ENCODE data around the gene ACTR3.
"Not testable (repeated sequence)": the region's sequence is repeated elsewhere in the genome, so short reads cannot be mapped to it uniquely, and the experiment has no call there.

The ACTR3 gene

DNA sequence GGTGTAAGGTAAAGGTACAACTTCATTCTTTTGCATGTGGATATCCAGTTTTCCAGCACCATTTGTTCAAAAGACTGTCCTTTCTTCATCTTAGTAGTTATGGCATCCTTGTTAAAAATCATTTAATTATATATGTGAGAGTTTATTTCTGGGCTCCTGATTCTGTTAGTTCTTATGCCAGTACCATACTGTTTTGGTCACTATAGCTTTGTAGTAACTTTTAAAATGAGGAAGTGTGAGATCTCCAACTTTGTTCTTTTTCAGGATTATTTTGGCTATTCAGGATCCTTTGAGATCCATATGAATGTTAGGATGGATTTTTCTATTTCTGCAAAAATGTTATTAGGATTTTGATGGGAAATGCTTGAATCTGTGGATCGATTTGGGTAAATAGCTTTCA lies 16.8 kb downstream of the ACTR3 start:
- DNase-seq = no peak

DNA sequence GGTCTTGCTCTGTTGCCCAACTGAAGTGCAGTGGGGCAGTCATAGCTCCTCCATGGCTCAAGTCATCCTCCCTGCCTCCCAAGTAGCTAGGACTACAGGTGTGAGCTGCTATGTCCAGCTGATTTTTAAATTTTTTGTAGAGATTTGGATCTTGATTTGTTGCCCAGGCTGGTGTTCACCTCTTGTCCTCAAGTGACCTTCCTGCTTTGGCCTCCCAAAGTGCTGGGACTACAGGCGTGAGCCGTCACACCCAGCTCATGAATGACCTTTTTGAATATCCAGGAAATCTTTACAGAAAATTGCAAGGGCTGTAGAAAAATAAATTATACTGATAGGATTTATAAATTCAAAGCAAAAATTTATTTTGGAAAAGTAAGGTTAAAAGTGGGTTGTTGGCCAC lies 17.4 kb downstream of the ACTR3 start:
- no peak for DNase-seq

DNA sequence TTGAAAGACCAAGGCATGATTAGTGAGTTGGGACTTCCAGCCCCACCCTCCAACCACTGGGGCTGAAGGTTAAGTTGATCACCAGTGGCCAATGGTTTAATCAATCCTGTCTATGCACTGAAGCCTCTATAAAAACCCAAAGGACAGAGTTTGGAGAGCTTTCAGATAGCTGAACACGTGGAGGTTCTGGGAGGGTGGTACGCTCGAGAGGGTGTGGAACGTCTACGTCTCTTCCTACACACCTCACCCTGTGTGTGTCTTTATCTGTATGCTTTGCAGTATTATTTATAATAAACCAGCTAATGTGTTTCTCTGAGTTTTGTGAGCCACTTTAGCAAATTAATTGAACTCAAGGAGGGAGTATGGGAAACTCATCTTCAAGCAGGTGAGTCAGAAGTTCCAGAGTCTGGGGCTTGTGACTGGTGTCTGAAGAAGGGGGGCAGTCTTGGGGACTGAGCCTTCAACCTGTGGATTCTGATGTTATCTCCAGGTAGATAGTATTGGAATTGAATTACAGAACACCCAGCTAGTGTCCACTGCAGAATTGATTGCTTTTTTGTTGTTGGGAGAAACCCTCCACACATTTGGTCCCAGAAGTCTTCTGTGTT lies 20.3 kb downstream of the ACTR3 start:
- peak; percentile 34 for DNase-seq

DNA sequence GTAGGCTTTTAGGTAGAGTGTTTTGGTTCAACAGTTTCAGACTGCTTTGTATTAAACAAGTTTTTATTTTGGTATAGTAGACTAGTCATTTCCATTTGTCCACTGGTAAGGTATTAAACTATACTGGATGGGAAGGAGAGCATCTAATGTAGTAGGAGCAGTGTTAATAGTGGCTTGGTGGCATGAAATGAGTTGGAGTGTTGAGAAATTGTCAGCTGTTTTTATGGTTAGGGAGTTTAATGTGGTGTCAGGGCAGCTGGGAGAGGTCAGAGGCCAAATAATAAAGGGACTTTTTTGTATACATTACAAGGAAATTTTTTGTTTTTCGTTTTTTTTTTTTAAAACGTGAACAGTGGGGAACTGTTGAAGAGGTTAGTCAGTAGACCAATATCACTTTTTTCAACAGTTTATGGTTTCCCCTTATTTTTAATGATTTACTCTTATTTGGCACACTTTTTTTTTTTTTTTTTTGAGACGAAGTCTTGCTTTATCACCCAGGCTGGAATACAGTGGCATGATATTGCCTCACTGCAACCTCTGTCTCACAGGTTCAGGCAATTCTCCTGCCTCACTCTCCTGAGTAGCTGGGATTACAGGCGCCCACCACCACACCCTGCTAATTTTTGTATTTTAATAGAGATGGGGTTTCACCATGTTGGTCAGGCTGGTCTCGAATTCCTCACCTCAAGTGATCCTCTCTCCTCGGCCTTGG lies 21.2 kb downstream of the ACTR3 start:
- DNase-seq = no peak

DNA sequence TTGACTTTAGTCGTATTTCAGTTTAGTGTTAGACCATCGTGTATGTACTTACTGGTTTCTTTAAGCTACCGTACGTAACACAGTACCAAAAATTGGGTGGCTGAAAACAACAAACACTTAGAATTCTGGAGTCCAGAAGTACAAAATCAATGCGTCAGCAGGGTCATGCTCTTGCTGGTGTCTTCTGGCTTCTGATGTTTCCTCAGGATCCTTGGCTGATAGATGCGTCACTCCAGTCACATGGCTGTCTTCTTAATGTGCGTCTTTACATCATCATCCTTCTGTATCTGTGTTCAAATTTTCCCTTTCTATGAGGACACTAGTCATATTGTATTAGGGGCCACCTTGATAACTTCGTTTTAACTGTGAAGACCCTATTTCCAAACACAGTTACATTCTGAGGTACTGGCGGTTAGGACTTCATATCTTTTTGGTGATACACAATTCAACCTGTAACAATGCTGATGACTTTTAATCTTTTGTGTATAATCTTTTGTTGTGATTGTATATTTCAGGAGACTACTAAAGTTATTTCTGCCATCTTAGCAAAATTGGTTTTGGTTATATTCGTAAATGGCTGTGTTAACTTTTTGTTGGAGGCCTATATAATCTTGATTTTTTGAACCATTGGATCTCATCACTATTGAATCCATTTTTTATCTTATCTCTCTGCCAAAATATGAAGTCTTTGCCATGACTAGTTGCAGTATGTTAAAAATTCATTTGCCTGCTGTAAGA lies 25.4 kb downstream of the ACTR3 start:
- DNase-seq = no peak

DNA sequence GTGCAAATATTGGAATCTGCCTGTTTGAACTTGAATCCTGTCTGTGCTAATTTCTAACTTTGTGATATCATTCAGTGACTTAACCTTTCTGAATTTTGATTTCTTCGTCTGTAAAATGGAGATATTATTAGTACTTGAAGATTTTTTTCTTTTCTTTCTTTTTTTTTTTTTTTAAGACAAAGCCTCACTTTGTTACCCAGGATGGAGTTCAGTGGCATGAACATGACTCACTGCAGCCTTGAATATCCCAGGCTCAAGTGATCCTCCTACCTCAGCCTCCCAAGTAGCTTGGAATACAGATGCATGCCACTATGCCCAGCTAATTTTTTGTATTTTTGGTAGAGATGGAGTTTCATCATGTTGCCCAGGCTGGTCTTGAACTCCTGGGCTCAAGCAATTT lies 28.3 kb downstream of the ACTR3 start:
- no peak for DNase-seq

DNA sequence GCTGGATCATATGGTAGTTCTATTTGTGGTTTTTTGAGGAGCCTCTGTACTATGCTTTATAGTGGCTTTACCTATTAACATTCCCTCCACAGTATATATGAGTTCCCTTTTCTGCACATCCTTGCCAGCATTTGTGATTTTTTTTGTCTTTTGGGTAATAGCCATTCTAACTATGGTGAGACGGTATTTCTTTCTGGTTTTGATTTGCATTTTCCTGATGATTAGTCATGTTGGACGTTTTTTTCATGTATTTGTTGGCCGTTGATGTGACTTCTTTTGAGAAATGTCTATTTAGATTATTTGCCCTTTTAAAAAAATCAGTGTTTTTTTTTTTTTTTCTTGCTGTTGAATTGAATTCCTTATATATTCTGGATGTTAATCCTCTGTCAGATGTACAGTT lies 31.1 kb downstream of the ACTR3 start:
- no peak for DNase-seq

DNA sequence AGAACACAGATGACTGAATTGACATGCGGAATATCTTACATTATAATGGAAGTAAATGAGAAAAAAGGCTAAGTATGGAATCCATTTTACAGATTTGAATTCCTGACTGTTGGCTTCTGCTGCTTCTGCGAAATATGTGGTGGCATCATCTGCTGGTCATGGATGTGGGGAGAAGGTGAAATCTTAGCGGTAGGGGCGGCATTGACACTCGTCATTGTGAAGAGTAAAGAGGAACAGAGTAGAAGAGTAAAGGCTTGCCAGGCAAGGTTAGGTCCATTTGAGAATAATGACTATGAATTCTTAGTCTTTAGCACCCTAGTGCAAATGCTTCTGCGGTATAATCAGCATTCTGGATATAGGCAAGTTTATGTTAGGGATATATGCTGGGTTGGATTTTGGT lies 32.4 kb downstream of the ACTR3 start:
- DNase-seq = no peak

DNA sequence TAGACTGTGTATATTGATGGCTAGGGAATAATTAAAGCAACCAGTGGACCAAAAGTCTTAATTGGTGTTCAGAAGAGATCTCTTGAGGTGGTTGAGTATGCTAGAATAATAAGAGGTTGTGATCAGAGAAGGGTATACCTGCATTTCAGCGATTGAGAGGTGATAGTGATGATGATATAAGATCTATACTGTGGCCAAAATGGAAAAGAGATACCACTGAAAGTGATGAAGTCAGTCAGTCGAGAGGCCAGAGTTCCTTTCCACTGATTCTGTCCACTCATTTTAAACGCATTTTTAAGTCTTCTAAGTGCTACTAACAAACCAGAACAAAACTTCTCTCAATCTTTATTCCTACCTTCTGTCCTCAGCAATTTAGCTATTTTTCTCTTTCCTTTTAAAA lies 32.9 kb downstream of the ACTR3 start:
- no peak for DNase-seq

DNA sequence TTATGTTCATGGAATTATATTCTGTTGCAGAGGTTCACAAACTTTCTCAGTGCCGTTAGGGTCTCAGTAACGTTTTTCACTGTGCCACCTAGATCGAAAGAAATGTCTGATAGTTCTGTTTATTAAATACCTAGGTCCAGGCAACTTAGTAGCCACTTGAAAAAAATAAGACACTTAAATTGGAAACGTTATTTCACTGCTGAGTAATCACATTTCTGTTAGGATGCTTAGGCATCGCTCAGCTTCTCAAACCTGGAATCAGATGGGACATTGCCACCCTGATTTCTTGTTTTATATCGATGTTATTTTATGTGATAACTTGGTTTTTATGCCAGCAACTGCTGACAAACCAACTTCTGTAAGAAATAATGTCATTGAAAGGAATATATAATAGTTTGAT lies 36.0 kb downstream of the ACTR3 start:
- DNase-seq = no peak

DNA sequence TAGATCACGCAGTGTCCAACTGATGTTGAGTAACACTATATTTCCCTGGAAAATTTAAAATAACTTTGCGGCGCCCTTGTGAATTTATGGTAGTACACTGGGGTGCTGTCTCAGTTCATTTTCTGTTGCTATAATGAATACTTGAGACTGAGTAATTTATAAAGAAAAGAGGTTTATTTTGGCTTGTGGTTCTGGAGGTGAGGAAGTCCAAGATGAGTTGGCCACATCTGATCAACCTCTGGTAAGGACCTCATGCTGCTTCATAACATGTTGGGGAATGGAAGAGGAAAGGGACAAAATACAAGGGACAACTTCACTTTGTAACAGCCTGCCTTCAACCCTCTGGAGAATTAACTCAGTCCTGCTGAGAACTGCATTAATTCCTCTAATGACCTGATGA lies 36.4 kb downstream of the ACTR3 start:
- DNase-seq = no peak

DNA sequence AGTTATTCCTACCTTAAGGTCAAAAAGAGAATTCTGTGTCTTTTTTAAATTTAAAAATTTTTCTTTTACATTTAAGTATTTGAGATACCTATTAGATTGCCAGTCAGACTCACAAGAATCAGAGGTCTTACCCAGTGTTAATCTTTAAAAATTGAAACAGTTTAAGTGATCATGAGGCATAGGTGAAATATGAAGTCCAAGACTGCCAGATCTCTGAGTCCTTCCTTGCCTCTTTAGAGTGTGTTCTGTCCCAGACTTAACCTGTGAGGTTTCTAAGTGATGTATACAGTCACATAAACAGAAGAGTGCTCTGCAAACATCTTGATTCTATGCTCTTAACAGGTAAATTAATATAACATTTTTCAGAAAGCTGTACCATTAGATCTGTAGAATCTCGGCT lies 40.6 kb downstream of the ACTR3 start:
- no peak for DNase-seq

DNA sequence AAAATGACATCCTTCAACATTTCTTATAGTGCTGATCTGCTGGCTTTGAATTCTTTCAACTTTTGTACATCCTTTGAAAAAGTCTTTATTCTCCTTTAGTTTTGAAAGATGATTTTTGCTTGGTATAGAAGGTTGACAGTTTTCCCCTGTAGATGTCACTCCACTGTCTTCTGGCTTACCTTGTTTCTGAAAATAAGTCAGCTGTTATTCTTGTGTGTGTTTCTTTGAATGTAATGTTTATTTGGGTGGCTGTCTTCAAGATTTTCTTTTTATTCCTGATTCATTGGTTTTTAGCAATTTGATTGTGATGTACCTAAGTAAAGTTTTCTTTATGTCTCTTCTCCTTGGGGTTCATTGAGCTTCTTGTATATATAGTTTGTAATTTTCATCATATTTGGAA lies 47.6 kb downstream of the ACTR3 start:
- no peak for DNase-seq

DNA sequence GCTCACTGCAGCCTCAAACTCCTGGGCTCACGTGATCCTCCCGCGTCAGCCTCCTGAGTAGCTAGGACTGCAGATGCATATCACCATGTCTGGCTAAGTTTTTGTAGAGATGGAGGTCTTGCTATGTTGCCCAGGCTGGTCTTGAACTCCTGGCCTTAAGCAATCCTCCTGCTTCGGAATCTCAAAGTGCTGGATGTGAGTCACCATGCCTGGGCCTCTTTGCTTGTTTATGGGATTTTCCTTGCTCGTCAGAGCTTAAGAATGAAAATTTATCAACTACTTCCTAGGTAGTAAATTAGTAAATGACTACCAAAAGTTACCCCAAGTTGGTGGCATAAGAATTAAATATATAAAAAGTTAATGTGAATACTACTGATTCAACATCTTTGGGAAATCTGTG lies 51.0 kb downstream of the ACTR3 start:
- no peak for DNase-seq

DNA sequence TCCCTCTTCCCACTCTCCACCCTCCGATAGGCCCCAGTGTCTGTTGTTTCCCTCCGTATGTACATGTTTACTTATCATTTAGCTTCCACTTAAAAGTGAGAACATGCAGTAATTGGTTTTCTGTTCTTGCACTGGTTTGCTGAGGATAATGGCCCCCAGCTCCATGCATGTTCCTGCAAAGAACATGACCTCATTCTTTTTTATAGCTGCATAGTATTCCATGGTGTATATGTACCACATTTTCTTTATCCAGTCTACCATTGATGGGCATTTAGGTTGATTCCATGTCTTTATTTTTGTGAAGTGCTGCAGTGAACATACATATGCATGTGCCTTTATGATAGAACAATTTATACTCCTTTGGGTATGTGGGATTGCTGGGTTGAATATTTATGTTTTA lies 55.9 kb downstream of the ACTR3 start:
- DNase-seq = not testable (repeated sequence)

DNA sequence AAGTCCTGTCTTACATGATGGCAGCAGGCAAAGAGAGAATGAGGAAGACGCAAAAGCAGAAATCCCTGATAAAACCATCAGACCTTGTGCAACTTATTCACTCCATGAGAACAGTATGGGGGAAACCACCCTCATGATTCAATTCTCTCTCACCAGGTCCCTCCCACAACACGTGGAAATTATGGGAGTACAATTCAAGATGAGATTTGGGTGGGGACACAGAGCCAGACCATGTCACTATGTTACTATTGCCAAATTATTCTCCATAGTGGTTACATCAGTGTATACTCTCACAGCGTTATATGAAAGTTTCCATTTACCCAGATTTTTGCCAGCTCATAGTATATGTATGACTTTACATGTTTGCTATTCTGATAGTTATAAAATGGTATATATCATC lies 61.0 kb downstream of the ACTR3 start:
- not testable (repeated sequence) for DNase-seq

DNA sequence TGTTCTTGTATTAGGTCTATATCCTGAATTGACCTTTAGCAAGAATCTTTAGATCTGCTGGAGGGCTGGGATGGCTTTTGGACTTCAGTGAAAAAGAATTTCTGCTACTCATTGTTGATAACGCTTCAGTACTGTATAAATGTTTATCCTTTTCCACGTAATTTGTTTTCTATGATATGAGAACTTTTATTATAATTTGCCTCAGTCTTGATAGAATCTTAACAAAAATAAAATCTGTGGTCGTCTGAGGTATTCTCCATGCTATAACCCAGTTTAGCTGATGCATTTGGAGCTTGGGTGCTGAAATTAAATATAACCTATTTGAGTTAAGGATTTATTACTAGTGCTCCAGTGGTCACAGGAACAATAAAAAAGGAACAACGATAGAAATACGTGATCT lies 71.1 kb downstream of the ACTR3 start:
- DNase-seq = no peak

DNA sequence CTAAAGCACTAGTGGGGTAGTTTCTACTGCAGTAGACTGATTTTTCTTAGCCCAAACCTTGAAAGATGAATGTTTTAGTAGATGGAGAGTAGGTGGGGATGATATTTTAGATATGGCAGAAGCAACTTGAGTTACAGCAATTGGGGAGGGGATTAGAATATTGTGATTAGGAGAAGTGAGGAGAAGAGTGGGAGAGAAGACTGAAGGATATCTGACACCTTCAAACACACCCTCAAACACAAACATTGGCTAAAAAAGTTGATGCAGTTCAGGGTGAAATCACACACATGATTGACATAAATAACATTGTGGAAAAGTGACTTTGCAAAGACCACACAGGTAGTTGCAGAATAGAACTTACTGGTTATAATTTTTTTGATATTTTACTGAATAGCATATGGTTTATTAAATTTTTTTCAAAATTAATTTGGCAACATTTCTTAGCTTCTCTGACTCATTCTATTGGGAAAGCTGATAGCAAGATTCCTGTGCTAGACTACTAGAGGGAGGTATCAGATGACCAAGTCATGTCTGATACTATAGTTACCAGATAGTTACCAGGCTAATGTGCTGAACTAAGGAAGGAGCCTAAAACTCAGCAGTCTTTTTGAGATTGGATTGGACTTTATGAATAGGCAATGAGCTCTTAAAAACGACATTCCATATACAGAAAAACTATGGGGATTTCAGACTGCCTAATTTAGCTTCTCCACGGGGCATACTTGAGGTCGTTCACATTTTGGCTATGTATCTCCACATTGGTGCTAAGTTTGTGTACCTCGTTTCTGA lies 73.0 kb downstream of the ACTR3 start:
- no peak for DNase-seq

DNA sequence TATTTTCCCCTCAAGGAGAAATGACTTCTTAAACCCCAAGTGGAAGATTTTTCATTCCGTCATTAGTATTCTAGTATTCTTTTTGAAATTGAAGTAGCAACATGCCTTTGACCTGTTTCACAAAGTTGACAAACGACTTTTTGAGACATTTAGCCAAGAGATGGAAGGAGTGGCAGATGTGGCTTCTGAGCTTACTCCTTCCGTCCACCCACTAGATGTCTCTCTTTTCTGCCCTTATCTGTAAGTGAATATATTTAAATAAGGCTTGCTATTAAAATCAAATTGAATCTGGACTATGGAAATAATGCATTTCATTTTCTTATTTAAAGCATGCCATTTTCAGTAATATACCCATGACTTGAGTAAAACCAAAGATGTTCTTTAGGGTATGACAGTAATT lies 74.1 kb downstream of the ACTR3 start:
- no peak for DNase-seq

DNA sequence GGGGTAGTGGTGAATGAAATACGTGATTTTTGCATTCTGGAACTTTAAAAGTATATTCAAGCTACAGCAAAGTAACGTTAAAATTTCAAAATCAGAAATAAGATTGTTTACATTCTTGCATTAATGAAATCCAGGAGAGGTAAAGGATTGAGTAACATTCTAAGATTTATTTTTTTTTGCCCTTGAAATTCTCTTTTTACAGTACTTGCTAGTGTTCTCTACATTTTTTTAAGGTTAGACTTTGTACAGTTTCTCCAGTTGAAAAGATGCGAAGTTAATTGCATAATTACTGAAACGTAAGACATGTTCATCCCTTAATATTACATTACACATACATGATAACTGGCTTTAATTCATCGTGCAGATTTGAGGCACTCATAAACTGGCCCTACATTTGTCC lies 74.5 kb downstream of the ACTR3 start:
- DNase-seq = no peak

DNA sequence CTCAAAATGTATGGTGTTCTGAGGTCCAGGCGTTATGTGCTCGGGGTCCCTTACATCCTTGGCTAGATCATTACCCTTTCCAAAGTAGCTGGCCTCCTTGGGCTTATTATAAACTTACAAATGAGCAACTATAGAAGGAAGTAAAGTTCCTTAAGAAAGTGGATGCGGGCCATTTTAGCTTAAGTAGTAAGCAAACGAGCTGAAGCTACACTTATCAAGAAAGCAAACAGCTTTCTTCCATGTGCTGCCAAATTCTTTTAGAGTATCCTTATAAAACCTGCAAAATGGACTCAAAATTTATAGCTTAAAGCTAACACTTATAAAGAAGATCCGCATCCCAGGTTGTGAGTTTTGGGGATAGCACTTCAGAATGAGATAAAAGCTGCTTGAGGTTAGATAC lies 75.3 kb downstream of the ACTR3 start:
- no peak for DNase-seq

DNA sequence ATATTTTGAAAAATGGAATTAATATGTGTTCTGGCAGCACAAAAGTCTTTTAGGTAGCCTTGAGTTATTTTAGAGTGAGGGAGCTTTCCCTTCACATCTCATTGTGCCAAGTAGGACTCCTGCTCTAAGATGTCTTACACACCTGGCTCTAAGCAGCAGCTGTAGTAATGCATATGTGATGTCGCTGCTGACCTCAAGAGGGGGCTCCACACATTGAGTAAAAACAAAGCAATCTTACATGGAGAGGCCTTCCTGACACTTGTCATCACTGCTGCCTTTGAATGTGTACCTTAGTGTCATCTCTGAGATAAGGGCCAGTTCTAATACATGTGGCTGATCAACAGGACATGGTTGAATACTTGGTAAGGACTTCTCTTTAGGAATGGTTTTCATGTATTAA lies 75.8 kb downstream of the ACTR3 start:
- no peak for DNase-seq

DNA sequence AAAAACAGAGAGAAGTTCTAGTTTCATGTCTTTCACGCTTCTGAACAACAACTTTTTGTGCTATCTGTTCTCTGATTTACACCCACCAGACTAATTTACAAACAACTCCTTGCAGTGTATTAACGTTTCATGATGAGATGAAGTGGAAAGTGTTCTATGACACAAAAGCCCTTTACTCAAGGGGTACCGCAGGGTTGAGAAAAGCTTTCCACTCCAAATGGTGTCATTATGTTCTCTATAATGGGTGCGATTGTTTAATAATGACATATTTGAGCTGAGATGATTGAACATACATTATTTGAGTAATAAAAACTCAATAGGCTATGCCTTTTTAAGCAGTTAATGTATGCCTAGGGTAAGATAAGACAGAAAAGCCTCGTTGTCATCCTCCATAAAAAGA lies 76.3 kb downstream of the ACTR3 start:
- no peak for DNase-seq

DNA sequence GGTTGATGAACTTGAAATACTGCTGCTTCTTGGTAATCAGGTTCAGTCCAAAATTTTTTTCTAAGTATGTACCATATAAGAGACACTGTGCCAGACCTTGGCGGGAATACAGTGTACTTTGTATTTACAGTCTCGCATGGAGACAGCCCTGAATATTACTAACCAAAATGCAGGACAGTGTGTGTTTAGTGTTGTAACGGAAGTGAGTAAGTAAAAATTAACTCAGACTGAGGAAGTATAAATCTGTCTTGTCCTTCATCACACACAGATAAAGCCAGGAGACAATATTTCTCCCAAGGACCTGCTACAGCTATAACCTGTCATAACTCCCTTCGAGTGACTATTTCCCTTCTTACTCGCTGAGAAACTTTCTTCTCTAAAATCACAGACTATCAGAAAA lies 76.9 kb downstream of the ACTR3 start:
- no peak for DNase-seq
